Measurements from ENCODE around the gene ACKR1.

DNA sequence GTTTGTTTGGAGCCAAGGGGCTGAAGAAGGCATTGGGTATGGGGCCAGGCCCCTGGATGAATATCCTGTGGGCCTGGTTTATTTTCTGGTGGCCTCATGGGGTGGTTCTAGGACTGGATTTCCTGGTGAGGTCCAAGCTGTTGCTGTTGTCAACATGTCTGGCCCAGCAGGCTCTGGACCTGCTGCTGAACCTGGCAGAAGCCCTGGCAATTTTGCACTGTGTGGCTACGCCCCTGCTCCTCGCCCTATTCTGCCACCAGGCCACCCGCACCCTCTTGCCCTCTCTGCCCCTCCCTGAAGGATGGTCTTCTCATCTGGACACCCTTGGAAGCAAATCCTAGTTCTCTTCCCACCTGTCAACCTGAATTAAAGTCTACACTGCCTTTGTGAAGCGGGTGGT, 1.4 kb downstream of the ACKR1 start:
- TF ChIP-seq CTCF (conservative IDR thresholded peaks at IDR 0.05), result no peak
- no peak for TF ChIP-seq ZFX (IDR thresholded peaks at IDR 0.05)
